ENCODE results near the gene DOP1B.

The DOP1B gene

DNA sequence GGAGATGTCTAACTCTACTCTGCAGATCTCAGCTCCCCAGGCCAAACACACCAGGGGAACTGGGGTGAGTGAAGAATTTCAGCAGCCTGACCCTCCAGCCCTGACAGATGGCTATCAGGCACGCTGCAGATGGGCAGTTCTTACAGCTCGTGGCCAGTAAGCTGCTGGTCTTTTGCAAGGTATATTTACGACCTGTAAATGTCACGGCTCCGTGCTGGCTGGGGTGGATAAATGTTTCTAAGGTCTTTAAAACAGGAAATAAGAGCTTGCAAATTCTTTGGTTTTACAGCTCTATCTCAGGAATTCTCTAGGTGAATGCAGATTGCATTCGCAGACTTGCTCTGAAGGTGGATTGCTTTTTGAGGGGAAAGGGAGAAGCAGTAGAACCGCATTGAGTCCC lies 10.1 kb downstream of the DOP1B start:
- no peaks in the 10 kb centered on the region for H3K27me3 ChIP-seq (ENCODE audit: low read length)
- H3K9me3 ChIP-seq (ENCODE audit: insufficient read depth, low read length) = no peaks in the 10 kb centered on the region
- H2AFZ ChIP-seq (ENCODE audit: low read depth, low read length, severe bottlenecking) = no peak overlapping the region
- H3K4me3 ChIP-seq (ENCODE audit: insufficient read depth, low read length, poor library complexity, severe bottlenecking) = no peak overlapping the region
- no peaks in the 10 kb centered on the region for H3K36me3 ChIP-seq (ENCODE audit: low read length)
- TF ChIP-seq, protein P1, sequence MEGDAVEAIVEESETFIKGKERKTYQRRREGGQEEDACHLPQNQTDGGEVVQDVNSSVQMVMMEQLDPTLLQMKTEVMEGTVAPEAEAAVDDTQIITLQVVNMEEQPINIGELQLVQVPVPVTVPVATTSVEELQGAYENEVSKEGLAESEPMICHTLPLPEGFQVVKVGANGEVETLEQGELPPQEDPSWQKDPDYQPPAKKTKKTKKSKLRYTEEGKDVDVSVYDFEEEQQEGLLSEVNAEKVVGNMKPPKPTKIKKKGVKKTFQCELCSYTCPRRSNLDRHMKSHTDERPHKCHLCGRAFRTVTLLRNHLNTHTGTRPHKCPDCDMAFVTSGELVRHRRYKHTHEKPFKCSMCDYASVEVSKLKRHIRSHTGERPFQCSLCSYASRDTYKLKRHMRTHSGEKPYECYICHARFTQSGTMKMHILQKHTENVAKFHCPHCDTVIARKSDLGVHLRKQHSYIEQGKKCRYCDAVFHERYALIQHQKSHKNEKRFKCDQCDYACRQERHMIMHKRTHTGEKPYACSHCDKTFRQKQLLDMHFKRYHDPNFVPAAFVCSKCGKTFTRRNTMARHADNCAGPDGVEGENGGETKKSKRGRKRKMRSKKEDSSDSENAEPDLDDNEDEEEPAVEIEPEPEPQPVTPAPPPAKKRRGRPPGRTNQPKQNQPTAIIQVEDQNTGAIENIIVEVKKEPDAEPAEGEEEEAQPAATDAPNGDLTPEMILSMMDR (IDR thresholded peaks at IDR 0.05; ENCODE audit: insufficient read depth, low read length, poor library complexity, severe bottlenecking) = no peak
- no peak for TF ChIP-seq EZH2phosphoT487 (conservative IDR thresholded peaks at IDR 0.05; ENCODE audit: low read length)
- no peak overlapping the region for H3K27ac ChIP-seq (ENCODE audit: low read depth, low read length)
- H3K4me2 ChIP-seq (ENCODE audit: low read depth, low read length, poor library complexity, severe bottlenecking) = no peak overlapping the region
- no peaks in the 10 kb centered on the region for H4K20me1 ChIP-seq (ENCODE audit: low read depth, low read length)
- H3K9me2 ChIP-seq (replicated peaks; ENCODE audit: insufficient read depth, low read length) = no peaks in the 10 kb centered on the region
- H3K9ac ChIP-seq (ENCODE audit: low read length) = no peak overlapping the region
- H3F3A ChIP-seq (ENCODE audit: insufficient read depth) = no peaks in the 10 kb centered on the region
- H3K79me2 ChIP-seq (ENCODE audit: insufficient read depth, low read length) = no peaks in the 10 kb centered on the region

DNA sequence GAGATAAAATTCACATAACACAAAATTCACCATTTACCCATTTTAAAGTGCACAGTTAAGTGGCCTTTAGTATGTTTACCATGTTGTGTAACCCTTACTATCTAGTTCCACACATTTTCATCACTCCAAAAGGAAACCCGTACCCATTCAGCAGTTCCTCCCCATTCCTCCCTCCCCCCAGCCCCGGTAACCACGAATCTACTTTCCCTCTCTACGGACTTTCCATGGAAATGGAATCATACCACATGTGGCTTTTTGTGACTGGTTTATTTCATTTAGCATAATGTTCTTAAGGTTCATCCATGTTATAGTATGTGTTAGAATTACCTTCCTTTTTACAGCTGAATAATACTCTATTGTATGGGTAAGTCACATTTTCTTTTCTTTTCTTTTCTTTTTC lies 10.9 kb downstream of the DOP1B start:
- Histone ChIP-seq H3K9me3 (ENCODE audit: insufficient read depth, low read length) (no peaks in the 10 kb centered on the region), H3K36me3 (ENCODE audit: low read length) (no peaks in the 10 kb centered on the region), H2AFZ (ENCODE audit: low read depth, low read length, severe bottlenecking) (no peak overlapping the region), H3K27ac (ENCODE audit: low read depth, low read length) (no peak overlapping the region), H3F3A (ENCODE audit: insufficient read depth) (no peaks in the 10 kb centered on the region), H3K79me2 (ENCODE audit: insufficient read depth, low read length) (no peaks in the 10 kb centered on the region), H4K20me1 (ENCODE audit: low read depth, low read length) (no peaks in the 10 kb centered on the region), H3K27me3 (ENCODE audit: low read length) (no peaks in the 10 kb centered on the region), H3K9ac (ENCODE audit: low read length) (no peak overlapping the region), H3K4me2 (ENCODE audit: low read depth, low read length, poor library complexity, severe bottlenecking) (no peak overlapping the region), H3K4me3 (ENCODE audit: insufficient read depth, low read length, poor library complexity, severe bottlenecking) (no peak overlapping the region), H3K9me2 (replicated peaks; ENCODE audit: insufficient read depth, low read length) (no peaks in the 10 kb centered on the region)
- TF ChIP-seq, protein P1 (IDR thresholded peaks at IDR 0.05; ENCODE audit: insufficient read depth, low read length, poor library complexity, severe bottlenecking) = no peak
- TF ChIP-seq EZH2phosphoT487 (conservative IDR thresholded peaks at IDR 0.05; ENCODE audit: low read length) = no peak

GRCh38 chr21:36169470-36170128 lies 13.0 kb downstream of the DOP1B start:
- H3K9me3 ChIP-seq (ENCODE audit: insufficient read depth, low read length) = no peaks in the 10 kb centered on the region
- no peak overlapping the region for H3K9ac ChIP-seq (ENCODE audit: low read length)
- no peak overlapping the region for H3K4me3 ChIP-seq (ENCODE audit: insufficient read depth, low read length, poor library complexity, severe bottlenecking)
- TF ChIP-seq, protein P1 (IDR thresholded peaks at IDR 0.05; ENCODE audit: insufficient read depth, low read length, poor library complexity, severe bottlenecking) = no peak
- no peak for TF ChIP-seq EZH2phosphoT487 (conservative IDR thresholded peaks at IDR 0.05; ENCODE audit: low read length)
- H3F3A ChIP-seq (ENCODE audit: insufficient read depth) = no peaks in the 10 kb centered on the region
- H3K36me3 ChIP-seq (ENCODE audit: low read length) = no peaks in the 10 kb centered on the region
- H3K79me2 ChIP-seq (ENCODE audit: insufficient read depth, low read length) = no peaks in the 10 kb centered on the region
- H3K27ac ChIP-seq (ENCODE audit: low read depth, low read length) = no peak overlapping the region
- no peaks in the 10 kb centered on the region for H3K9me2 ChIP-seq (replicated peaks; ENCODE audit: insufficient read depth, low read length)
- H4K20me1 ChIP-seq (ENCODE audit: low read depth, low read length) = no peaks in the 10 kb centered on the region
- H2AFZ ChIP-seq (ENCODE audit: low read depth, low read length, severe bottlenecking) = no peak overlapping the region
- H3K27me3 ChIP-seq (ENCODE audit: low read length) = no peaks in the 10 kb centered on the region
- no peak overlapping the region for H3K4me2 ChIP-seq (ENCODE audit: low read depth, low read length, poor library complexity, severe bottlenecking)

All from SU-DHL-6 (cell line).